BE2C (cell line): ENCODE measurements around the gene POU2F1.
A peak's percentile ranks its signal among the peaks of the same experiment; 100 is the strongest.

Source experiments
- DNase-seq: peaks from one replicate; pipeline ENCODE4 v3.0.0-alpha.2; 2020
- H3K27me3 ChIP-seq: fragments of 250-450 bp; sonication (Bioruptor Pico); 2 replicates; pipeline ENCODE4 v1.5.1; 2020; ENCODE audit warnings: mild to moderate bottlenecking
- H3K36me3 ChIP-seq: fragments of 250-450 bp; sonication (Bioruptor Pico); 2 replicates; pipeline ENCODE4 v1.5.1; 2020; ENCODE audit warnings: mild to moderate bottlenecking
- H3K4me1 ChIP-seq: fragments of 250-450 bp; sonication (Bioruptor Pico); 2 replicates; pipeline ENCODE4 v1.5.1; 2020
- H3K4me3 ChIP-seq: 2 replicates; pipeline ENCODE4 v1.5.1; 2011; ENCODE audit warnings: low read depth, low read length
- H3K9me3 ChIP-seq: fragments of 250-450 bp; sonication (Bioruptor Pico); 2 replicates; pipeline ENCODE4 v1.5.1; 2020
- CTCF ChIP-seq: IDR thresholded peaks from 2 replicates; pipeline ENCODE4 v1.5.1; 2012; ENCODE audit warnings: mild to moderate bottlenecking, low read depth, low read length

The POU2F1 gene

GRCh38 chr1:167333124-167333523 lies 112.4 kb downstream of the POU2F1 start:
- no peak for DNase-seq
- TF ChIP-seq CTCF: no peak
- Histone ChIP-seq H3K9me3 (no peaks in the 10 kb centered on the region), H3K4me3 (no peak overlapping the region), H3K36me3 (no peaks in the 10 kb centered on the region), H3K4me1 (no peaks in the 10 kb centered on the region), H3K27me3 (no peaks in the 10 kb centered on the region)

DNA sequence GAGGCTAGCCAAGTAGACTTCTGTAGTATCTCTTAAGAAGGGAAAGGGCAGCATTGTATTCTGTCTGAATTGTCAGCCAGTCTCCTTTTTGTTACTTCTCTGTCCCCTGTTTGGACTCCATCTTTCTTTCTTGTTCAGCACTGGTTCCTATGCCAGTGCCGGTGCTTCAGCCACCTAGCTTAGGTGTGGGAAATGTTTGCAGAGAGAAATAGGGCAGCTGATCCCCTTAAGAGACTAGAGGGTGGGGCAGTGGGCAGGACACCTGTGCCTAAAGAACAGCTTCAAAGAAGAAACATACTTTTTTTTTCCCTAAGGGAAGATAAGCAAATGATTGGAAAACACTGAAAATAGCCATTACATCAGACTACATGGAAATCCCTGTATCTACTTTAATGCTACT lies 113.0 kb downstream of the POU2F1 start:
- DNase-seq: no peak
- H3K4me3 ChIP-seq: no peak overlapping the region
- H3K36me3 ChIP-seq: no peaks in the 10 kb centered on the region
- no peaks in the 10 kb centered on the region for H3K27me3 ChIP-seq
- H3K4me1 ChIP-seq: no peaks in the 10 kb centered on the region
- H3K9me3 ChIP-seq: no peaks in the 10 kb centered on the region
- no peak for TF ChIP-seq CTCF

- DNase-seq: no peak
- Histone ChIP-seq H3K4me3 (no peak overlapping the region), H3K4me1 (peaks cover 5% of the 10 kb centered on the region; the same call in 1 of the 2 replicates), H3K9me3 (no peaks in the 10 kb centered on the region), H3K27me3 (no peaks in the 10 kb centered on the region), H3K36me3 (no peaks in the 10 kb centered on the region)
- TF ChIP-seq CTCF: no peak
These were observed 118.7 kb downstream of the POU2F1 start for GRCh38 chr1:167339405-167339804.

- Histone ChIP-seq H3K36me3 (no peaks in the 10 kb centered on the region), H3K27me3 (no peaks in the 10 kb centered on the region), H3K4me1 (peaks cover 5% of the 10 kb centered on the region; the same call in 1 of the 2 replicates), H3K9me3 (no peaks in the 10 kb centered on the region), H3K4me3 (no peak overlapping the region)
- peak; percentile 39 for TF ChIP-seq CTCF
- no peak for DNase-seq
These were observed 122.2 kb downstream of the POU2F1 start for GRCh38 chr1:167342846-167343245.

DNA sequence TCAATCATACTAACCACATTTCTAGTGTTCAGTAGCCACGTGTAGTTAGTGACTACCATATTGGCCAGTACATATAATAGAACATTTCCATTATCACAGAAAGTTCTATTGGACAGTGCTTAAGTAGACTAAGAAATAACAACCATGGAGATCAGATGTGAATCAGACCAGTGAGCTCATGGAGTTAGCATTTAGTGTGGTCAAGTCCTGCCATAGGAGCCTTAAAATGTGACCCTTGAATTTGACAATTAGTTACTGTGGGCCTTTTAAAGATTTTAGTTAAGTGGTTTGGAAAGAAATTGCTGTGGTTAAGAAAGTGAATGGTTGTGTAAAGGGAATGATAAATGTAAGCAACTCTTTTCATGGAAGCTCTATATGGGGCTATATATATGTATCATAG lies 123.4 kb downstream of the POU2F1 start:
- no peak for TF ChIP-seq CTCF
- Histone ChIP-seq H3K36me3 (no peaks in the 10 kb centered on the region), H3K4me1 (peaks cover 4% of the 10 kb centered on the region; the same call in 1 of the 2 replicates), H3K4me3 (no peak overlapping the region), H3K27me3 (no peaks in the 10 kb centered on the region), H3K9me3 (no peaks in the 10 kb centered on the region)
- no peak for DNase-seq

GRCh38 chr1:167344615-167345385 lies 124.1 kb downstream of the POU2F1 start:
- H3K4me3 ChIP-seq: no peak overlapping the region
- no peaks in the 10 kb centered on the region for H3K4me1 ChIP-seq
- no peaks in the 10 kb centered on the region for H3K9me3 ChIP-seq
- H3K27me3 ChIP-seq: no peaks in the 10 kb centered on the region
- DNase-seq: no peak
- no peak for TF ChIP-seq CTCF
- H3K36me3 ChIP-seq: no peaks in the 10 kb centered on the region
